Measurements from ENCODE around the gene IBA57. TPM values are rescaled to one million over a fixed set of nuclear protein-coding genes. Genes with fewer than 3 reads are reported as not detected.

IBA57 gene
- total and polyA plus RNA-seq, 2 of the 8 experiments (the other 6 are each of a cell fraction or from before 2014, with no cell fraction given), result 2.6 to 5.9 TPM

- Histone ChIP-seq H4K91ac (replicated peaks; ENCODE audit: insufficient read length, low read length) (no peak overlapping the region), H3K4me1 (replicated peaks in 1 of 4; ENCODE audit: control insufficient read depth in 3 of 4, insufficient read depth in 4 of 4, low read length in 3 of 4) (peaks cover 0 to 3% (median 0%) of the 10 kb centered on the region in 4 experiments; a peak in 2 of 7 replicates), H3K18ac (ENCODE audit: extremely low read depth, low read length) (no peak overlapping the region), H2BK20ac (ENCODE audit: low read length) (no peak overlapping the region), H3K4me3 (ENCODE audit: extremely low read depth in 1 of 4, insufficient read depth in 2 of 4, low read depth in 3 of 4, low read length in 4 of 4) (no peak overlapping the region), H4K20me1 (replicated peaks in 1 of 2; ENCODE audit: control insufficient read depth in 1 of 2, insufficient read depth in 2 of 2, low read length in 2 of 2) (peaks cover 0 to 2% of the 10 kb centered on the region in 2 experiments), H3K27me3 (replicated peaks in 1 of 4; ENCODE audit: control insufficient read depth in 3 of 4, extremely low read depth in 1 of 4, insufficient read depth in 3 of 4, low read length in 3 of 4) (peaks cover 0 to 15% (median 4%) of the 10 kb centered on the region in 4 experiments; a peak in 2 of 7 replicates), H2AFZ (ENCODE audit: low read length) (no peak overlapping the region), H3K23me2 (ENCODE audit: low read depth, low read length) (no peaks in the 10 kb centered on the region; the same call in 1 of the 2 replicates), H3K9me3 (ENCODE audit: insufficient read depth in 2 of 2, low read depth in 1 of 2, low read length in 1 of 2) (peaks cover under 1 to 10% of the 10 kb centered on the region in 2 experiments; a peak in 1 of 4 replicates), H2BK15ac (ENCODE audit: low read length) (no peak overlapping the region), H2BK5ac (ENCODE audit: low read depth, low read length) (no peak overlapping the region), H3K79me1 (ENCODE audit: low read depth, low read length) (no peaks in the 10 kb centered on the region), H2BK120ac (replicated peaks; ENCODE audit: low read depth, low read length) (no peak overlapping the region), H3K36me3 (ENCODE audit: control insufficient read depth in 2 of 4, insufficient read depth in 4 of 4, low read length in 3 of 4) (no peaks in the 10 kb centered on the region), H3K4ac (replicated peaks; ENCODE audit: insufficient read length, low read depth, low read length) (no peak overlapping the region), H2BK12ac (ENCODE audit: low read depth, low read length) (no peak overlapping the region), H2AK5ac (ENCODE audit: low read depth, low read length) (no peak overlapping the region), H3K14ac (ENCODE audit: insufficient read length) (no peak overlapping the region), H3K4me2 (ENCODE audit: insufficient read depth in 1 of 2, low read depth in 2 of 2, low read length in 2 of 2) (no peak overlapping the region), H3K23ac (ENCODE audit: insufficient read length) (no peak overlapping the region), H3K27ac (ENCODE audit: low read depth, low read length) (no peak overlapping the region), H3K9ac (replicated peaks in 1 of 4; ENCODE audit: extremely low read depth in 1 of 4, low read depth in 3 of 4, low read length in 3 of 4) (no peak overlapping the region), H3K79me2 (ENCODE audit: control insufficient read depth in 1 of 2, insufficient read depth in 2 of 2, low read length in 2 of 2) (no peaks in the 10 kb centered on the region), H3K56ac (replicated peaks; ENCODE audit: insufficient read length, low read depth, low read length) (no peak overlapping the region), H4K8ac (ENCODE audit: extremely low read depth, insufficient read depth, low read length) (no peak overlapping the region), H4K5ac (ENCODE audit: insufficient read length, low read depth, low read length) (no peak overlapping the region)
- FAIRE-seq (no peak), DNase-seq (ENCODE audit: low read depth in 1 of 2, low spot score in 2 of 2) (no peak)
- WGBS, 2 experiments (ENCODE audit: extremely low coverage in 1 of 2, insufficient coverage in 1 of 2, insufficient read length in 1 of 2, insufficient replicate concordance in 2 of 2, low coverage in 1 of 2, low lambda C conversion rate in 2 of 2, missing lambda C conversion rate in 1 of 2), result 79% methylated on average over 8 of the region's 8 CpGs; no CpG with 5 or more reads in 1 of the 2 experiments
- TF ChIP-seq GTF2F1 (IDR thresholded peaks at IDR 0.05; ENCODE audit: borderline replicate concordance, low read depth, low read length) (no peak), EP300 (IDR thresholded peaks at IDR 0.05; ENCODE audit: borderline replicate concordance in 1 of 2, low read depth in 2 of 2, low read length in 2 of 2) (no peak)
- ChIA-PET CTCF (ENCODE audit: partially characterized antibody) (interaction anchor here (0.8 to 1.6 kb wide), 6 partner anchors 14 to 66 kb away, joined by 3 to 5 read pairs (median 3); no protein-coding TSS in a partner anchor), POLR2A (ENCODE audit: partially characterized antibody) (interaction anchor here (1.6 kb wide), 1 partner anchor 32 kb away, joined by 4 read pairs; no protein-coding TSS in a partner anchor)
Observed at GRCh38 chr1:228204958-228205357, 39.4 kb downstream of the IBA57 start.
